ENCODE results near the gene FOXO1.

Gene FOXO1

GRCh38 chr13:40635315-40635995, 31.0 kb downstream of the FOXO1 start:
- DNase-seq: no peak

- no peak for DNase-seq
These were observed 33.5 kb downstream of the FOXO1 start for GRCh38 chr13:40632915-40633314.

GRCh38 chr13:40631605-40632004, 34.8 kb downstream of the FOXO1 start:
- no peak for DNase-seq

DNA sequence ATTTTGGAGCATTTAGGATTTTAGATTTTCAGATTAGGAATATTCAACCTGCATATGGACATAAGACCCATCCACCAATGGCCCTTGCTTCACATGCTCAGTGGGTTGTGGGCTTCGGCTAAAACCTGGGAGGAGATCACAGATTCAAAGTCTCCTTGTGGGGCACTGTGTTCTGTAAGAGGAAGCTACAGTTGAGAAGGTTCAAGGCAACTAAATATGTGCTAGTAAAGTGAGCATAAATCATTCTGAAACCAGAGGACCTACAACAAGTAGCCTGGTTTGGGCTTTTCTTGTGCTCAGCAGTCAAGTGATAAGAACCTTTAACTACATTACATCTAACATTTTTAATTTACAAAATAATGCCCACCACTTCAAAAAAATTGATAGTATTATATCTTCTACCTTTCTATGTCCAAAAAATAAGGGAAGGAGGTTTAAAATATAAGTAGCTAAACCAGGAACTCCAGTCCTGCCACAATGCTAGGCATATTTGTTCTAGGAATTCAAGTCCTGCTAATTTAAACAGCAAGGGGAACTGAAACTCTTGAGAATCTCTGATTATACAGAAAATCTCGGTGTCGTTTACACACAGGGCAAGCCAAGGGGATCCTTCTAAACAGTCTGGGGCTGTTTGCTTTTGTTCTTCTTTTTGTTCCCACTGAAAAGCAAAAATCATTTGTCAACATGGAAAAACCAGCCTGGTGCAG, 36.6 kb downstream of the FOXO1 start:
- no peak for DNase-seq

- no peak for DNase-seq
These were observed 39.5 kb downstream of the FOXO1 start for GRCh38 chr13:40626977-40627376.

DNA sequence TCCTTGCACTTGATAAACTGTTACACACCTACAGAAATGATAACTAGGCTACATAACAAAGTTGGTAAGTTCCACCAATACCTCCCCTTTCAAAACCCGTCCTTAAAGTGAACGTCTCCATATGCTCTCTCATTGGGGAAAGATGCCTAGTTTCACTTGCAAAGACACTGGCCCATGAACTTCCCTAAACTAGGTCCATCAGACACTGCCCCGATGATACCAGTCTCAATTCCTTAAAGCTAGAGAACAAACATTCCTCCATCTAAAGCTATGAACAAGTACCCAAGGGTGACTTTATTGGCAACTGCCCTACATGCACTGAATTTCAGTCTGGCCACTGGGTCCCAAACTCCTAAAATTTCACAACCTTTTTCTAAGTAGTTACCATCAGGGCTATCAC, 39.9 kb downstream of the FOXO1 start:
- no peak for DNase-seq

DNA sequence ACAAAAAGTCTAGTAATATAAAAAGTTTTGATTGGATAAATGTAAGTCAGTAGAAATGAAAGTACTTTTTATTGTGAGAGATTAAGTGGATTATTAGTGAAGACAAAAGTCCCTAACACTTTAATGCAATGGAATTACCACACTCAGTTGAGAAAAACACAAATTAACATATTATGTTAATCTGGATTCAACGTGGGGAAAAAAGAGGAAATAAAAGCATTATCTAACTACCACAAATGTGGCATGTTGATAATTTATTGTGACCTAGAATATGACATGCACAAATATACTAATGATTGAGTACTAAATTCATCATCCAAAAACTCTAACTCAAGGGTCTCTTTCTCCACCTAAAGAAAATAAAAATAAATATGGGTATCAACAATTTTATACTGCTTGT, 41.5 kb downstream of the FOXO1 start:
- DNase-seq: no peak

- no peak for DNase-seq
These were observed 42.1 kb downstream of the FOXO1 start for GRCh38 chr13:40624383-40624782.

DNA sequence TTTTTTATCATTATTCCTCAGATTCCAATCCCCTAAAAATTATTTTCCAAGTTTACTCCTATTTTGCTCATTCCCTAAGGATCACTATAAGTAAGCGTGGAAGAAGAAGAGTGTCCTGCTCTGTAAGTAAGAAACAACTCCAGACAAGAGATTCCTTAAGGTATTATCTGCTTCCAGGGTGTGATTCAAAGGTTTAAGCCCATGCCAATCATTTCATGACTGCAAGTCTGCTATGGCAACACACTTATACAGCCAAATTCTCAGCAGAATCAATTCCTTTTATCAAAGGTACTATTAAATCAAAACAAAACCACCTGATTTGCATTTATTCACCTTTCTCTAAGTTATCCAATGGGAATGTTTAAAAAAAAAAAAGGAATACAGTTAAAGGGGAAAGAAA, 43.7 kb downstream of the FOXO1 start:
- no peak for DNase-seq

DNA sequence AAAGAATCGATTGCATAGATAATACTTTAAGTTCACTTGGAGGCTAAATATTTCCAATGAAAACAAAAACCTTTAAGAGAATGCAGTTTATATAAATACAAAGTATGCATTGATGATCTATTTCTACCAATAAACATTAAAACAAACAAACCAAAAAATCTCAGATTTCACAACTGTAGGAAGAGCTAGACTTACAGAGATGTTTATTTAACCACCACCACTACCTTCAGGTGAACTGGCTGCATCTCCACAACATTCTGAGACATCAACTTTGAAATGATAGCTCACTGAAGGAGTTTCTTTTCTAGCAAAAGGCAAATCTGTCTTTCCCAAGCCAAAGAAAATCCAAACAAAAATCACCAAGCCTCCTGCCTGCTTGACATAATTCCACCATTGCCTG, 44.2 kb downstream of the FOXO1 start:
- DNase-seq: no peak

DNA sequence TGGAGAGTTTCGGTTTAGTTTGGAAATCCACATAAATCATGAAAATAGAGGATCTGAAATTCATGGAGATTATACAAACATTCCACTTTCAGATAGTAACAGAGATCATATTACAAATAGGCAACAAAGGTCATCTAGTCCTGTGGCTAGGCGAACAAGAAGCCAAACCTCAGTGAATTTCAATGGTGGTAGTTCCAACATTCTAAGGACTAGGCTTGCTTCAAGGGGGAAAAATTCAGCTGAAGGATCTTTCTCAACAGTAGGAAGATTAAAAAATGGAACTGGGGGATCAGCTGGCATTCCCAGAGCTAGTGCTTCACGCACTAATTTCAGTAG, 47.0 kb downstream of the FOXO1 start:
- DNase-seq: no peak

DNA sequence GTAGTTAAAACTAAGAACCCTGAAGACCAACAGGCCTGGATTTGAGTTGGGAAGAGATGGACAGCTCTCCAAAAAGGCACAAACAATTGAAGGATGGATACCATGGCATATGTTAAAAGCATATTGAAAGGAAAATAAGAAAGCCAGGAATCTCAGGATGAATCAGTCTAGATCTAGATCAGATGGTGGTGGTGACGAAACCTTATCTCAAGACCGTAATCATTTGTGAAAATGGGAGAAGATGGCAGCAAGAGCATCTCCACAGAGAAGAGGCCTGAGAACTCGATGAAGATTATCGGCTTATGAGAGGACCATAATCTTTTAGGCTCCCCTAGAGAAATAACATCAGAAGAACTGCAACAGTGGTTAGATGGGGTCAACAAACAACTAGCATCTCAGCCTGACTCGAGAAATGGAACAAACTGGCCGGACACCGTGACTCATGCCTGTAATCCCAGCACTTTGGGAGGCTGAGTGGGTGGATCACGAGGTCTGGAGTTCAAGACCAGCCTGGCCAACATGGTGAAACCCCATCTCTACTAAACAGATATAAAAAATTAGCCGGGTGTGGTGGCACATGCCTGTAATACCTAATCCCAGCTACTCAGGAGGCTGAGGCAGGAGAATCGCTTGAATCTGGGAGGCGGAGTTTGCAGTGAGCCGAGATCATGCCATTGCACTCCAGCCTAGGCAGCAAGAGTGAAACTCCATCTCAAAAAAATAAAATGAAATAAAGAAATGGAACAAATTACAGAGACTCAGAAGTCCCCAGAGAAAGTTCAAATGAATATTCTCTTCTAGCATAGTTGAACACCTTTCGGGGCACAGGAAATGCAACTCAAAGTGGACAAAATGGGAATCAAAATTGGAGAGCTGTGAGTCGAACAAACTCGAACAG, 47.6 kb downstream of the FOXO1 start:
- DNase-seq: no peak

GRCh38 chr13:40617801-40618356, 48.6 kb downstream of the FOXO1 start:
- no peak for DNase-seq

- DNase-seq: no peak
These were observed 50.8 kb downstream of the FOXO1 start for GRCh38 chr13:40615619-40616018.

- no peak for DNase-seq
These were observed 52.5 kb downstream of the FOXO1 start for GRCh38 chr13:40613914-40614313.

DNA sequence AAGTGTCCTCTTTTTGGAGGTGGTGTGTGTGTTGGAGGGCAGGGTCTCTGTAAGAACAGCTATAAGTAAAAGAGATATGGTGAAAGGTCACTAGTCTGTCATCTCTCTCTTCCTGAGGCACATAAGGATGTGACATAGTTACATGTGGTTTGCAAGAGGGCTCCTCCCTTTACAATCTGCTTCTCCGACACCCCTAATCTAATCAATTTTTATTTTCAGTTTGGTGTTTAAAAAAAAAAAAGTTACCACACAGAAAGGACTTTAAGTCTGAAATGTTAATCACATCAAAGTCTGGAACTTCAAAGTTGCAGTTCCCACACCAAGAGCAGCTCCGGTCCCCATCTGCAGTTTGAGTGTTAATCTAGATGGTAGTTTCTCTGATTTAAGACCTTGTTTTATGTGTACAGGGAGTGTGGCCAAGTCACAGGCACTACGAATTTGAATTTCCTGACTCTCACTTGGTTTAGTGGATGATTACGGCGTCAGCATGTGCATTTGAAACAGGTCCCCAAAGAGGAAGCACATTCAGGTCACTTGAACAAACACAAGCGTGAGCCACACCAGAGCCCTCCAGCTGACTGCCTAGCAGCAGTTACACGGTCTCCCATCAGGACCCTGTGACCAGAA, 53.1 kb downstream of the FOXO1 start:
- no peak for DNase-seq

DNA sequence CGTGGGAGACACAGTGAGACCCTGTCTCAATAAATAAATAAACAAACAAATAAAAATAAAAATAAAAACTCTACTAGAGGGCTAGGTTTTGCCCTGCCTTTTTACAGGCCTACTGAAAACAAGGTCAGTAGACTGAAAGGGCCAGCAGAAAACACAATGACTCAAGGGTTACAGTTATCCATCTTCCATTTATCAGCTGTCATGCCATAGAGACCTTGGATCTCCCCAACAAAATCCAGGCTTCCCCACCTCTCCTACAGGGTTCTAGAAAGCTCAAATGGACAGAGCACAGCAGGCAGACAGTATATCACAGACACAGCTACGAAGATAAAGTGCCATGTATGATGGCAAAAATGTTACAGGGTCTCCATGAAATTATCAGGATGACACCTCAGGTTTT, 54.4 kb downstream of the FOXO1 start:
- DNase-seq: no peak

DNA sequence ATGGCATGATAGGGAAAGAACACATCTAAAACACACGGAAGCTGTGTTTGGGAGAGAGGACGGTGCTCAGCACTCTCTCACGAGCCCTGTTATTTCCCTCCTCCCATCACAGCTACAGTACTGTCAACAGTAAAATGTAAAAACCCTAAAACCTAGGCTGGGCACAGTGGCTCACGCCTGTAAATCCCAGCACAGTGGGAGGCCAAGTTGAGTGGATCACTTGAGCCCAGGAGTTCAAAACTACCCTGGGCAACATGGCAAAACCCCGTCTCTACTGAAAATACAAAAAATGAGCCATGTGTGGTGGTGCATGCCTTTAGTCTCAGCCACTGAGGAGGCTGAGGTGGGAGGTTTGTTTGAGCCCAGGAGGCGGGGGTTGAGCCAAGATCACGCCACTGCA, 54.8 kb downstream of the FOXO1 start:
- DNase-seq: no peak

- DNase-seq: no peak
These were observed 55.4 kb downstream of the FOXO1 start for GRCh38 chr13:40611004-40611403.

DNA sequence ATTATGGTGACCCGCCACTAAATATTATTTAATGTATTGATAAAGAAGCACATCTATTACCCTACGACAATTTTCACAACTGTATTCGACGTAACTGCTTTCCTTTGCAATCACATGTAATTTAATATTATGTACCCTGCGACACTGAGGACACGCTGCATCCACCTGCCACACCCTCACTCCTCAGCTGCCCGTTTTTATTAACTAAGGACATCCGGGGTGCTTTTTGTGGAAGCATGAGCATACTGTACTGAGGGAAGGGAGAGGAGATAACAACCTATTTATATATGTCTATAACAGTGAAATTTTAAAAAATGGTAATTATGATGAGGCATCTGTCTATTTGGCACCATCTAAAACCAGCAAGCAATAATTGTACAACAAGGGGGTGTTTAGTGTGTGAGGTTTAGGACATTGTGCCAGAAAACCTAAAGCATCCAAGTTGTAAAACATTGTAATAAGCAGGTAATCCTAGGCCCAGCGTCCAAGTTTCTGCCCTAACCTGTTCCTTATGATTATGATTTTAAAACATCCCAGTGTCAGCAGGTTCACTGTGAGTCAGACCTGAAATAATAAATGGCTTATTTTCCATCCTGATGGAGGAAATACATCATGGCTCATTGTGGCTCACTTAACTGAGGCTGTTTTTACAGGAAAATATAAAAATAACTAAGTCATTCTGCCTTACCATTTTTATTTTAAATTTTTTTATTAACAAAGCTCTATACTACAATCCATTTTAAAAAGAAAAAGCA, 56.3 kb downstream of the FOXO1 start:
- no peak for DNase-seq

DNA sequence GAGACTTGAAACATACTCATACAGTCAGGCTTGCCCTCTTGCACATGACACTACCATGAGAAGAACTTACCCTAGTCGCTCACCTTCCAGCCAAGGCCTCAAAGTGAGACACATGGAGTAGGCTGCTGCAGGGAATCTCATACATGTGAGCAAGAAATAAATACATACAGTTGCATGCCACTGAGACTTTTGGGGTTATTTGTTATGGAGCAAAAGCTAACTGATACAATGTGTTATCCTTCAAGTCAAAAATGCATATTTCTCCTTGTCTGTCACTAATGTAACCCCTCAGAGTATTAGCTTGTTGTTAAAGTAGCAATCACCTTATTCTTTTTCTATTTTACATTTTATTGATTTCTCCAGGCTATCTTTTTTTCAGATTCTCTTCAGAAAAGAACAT, 58.1 kb downstream of the FOXO1 start:
- DNase-seq: no peak

GRCh38 chr13:40605573-40605972, 60.9 kb downstream of the FOXO1 start:
- DNase-seq: no peak

Data from NCI-H187 (cell line).